ENCODE results near the gene ST3GAL4.
"Not testable (repeated sequence)": the region's sequence is repeated elsewhere in the genome, so short reads cannot be mapped to it uniquely, and the experiment has no call there.

The ST3GAL4 gene

DNA sequence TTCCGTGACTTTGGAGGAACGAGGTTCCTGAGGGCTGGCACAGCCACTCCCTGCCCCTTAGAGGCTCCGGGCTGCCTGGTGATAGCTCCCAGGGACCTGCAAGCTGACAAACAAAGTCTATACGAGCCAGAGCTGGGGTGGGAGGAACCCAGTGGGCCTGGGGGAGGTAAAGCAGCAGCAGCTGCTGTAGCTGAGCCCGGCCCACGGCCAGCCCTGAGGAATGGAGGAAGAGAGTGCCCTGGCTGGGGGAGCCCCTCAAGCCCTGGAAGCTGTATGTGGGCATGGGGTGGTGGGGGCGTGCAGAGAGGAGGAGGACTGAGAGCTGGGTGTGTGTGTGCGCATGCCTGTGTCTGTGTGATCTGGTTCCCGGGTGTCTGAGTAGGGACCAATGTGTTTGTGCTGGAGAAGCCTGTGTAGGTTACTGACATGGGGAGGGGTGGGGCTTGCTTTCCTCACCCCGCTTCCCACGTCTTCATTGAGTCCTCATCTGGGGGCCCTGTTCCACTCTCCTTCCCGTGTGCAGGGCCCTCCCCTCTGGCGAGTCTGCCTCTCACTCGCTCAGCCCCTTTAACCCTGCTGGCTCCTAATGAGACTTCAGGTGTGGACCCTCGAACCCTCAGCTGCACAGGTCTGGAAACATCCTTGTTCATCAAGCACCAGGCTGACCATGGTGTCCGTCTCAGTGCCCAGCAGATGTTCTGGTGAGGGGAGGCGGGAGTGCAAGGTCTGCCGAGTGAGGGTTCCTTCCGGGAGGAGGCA is 10.8 kb downstream of the ST3GAL4 start:
- DNase-seq, result no peak

DNA sequence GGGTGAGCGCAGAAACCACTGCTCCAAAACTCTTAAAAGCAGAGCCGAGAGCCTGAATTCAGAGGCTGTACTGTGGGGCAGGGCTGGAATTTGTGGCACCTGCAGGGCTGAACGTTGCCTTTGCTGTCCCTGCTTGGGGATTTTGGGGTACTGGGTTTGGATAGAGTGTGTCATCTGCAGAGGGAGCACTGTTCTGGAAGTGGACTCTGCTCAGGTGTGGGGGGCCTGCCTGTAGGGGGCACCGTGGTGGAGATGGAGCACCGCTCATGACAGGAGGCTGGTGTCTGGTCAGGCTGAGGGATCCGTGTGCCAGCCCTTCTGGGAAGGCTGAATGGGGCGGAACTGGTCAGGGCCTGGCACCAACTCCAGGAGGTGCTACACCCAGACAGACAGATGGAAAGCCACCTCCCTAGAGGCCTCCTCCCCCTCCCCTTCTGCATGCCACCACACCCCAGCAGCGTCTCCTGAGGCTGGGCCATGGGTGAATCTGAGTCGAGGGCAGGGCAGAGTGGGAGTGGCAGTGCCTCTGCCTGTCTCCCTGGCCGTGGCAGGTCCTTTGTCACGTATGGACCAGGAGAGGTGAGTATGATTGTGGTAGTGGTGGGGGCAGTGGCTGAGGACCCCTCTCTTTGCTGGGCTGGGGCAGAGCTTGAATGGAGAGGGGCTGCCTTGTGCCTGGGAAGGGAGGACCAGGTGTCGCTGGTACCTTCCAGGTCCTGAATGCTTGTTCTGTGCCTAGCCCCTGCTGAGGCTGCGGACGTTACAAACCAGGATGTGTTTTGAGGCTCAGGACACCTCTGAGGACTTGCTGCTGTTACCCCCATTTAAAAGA is 11.6 kb downstream of the ST3GAL4 start:
- DNase-seq, result not testable (repeated sequence)

DNA sequence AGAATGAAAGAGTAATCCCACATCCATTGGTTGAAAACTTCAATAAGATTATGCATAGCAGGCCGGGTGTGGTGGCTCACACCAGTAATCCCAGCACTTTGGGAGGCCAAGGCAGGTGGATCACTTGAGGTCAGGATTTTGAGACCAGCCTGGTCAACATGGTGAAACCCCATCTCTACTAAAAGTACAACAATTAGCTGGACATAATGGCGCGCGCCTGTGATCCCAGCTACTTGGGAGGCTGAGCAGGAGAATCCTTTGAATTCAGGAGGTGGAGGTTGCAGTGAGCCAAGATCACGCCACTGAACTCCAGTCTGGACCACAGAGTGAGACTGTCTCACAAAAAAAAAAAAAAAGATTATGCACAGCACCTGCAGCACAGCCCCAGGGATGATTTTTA is 12.3 kb downstream of the ST3GAL4 start:
- not testable (repeated sequence) for DNase-seq

DNA sequence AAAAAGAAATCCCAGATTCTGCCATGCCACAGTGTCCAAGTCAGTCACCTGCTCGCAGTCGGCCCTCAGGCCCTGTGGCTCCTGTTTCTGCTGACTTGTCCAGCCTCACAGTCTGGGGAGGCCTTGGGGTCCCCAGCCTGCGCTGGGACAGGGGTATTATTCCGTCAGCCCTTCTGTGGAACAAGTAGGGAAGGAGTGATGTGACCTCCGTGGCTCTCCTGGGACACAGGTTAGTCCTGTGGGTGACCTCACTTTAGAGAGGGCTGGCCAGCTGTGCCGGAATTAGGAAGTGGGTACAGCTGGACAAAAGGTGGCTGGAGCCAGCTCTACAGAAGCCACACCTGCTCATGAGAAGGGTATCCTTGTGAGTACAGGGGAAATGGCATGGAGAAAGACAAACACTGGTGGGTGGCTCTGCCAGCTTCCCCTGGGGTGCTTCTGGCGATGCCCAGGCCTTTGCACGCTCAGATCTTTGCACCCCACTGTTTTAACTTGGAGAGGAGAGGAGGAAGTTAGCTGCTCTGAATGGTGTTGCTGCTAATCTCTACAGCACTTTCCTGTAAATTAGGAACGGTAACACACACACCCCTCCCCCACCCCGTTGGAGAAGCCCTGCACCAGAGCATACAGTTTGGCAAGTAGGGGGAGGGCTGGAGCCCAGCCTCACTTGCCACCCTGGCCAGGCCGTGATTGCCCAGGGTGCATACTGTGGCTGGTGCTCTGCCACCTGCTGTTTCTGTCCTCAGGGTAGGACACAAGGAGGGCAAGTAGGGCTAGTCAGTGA is 13.0 kb downstream of the ST3GAL4 start:
- DNase-seq, result not testable (repeated sequence)

DNA sequence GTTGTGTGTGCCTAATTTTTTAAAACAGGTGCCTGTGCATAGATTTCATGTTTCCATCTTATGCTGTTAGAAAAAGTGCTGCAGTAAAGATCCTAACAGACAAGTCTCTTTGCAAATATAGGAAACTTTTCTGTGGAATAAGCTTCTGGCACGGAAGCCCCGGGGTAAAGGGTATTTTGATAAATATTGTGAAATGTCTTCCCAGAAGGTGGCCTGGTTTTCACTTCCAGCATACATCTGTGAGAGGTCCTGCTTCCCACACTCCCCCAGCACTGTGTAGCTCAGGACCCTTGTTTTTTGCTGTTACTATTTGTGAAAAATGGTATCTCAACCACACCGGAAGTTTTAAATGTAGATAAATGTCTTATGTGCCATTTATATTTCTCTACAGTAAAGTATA is 14.5 kb downstream of the ST3GAL4 start:
- DNase-seq, result no peak

DNA sequence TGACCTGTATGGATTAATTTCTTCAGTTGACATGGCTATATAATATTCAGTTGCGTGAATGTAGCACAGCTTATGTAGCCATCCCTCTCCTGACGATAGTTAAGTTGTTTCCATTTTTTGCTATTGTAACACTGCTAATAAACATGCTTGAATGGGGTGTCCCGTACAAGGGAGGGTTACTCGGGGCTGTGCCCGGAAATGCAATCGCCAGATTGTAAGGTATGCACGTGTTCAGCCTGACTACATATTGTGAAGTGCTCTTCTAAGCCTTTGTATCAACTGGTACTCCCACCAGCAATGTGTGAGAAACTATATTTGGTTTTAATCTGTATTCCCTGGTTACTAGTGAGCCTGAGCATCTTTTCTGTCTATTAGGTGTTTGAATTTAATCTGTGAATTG is 16.1 kb downstream of the ST3GAL4 start:
- no peak for DNase-seq

DNA sequence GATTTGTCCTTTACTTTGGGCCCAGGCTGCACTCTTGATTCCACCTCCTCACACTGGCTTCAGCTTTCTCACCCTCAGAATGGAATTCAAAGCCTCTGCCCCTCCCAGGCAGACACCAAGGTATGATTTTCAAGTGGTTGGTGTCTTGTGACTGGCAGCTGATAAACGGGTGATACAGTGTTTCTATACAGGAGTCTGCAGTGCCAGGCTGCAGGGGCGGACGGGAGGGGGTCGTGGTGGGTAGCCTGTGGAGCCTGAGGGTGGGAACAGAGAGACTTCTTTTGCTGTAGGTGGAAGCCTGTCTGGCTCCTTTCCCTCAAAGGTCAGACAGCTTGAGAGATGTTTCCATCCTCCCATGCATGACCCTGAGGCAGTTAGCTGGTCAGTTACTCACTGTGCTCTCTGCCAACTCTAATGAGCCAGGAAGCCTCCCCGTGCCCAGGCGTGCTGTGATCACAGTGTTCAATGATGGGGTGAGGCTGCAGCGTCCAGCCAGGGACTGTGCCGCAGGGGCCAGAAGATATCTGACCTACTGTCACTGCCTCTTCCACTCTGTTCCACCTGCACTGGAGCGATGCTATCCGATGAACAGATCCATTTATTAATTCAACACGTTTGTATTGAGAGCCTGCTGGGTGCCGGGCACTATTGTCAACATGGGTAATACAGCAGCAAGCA is 18.0 kb downstream of the ST3GAL4 start:
- DNase-seq, result not testable (repeated sequence)

DNA sequence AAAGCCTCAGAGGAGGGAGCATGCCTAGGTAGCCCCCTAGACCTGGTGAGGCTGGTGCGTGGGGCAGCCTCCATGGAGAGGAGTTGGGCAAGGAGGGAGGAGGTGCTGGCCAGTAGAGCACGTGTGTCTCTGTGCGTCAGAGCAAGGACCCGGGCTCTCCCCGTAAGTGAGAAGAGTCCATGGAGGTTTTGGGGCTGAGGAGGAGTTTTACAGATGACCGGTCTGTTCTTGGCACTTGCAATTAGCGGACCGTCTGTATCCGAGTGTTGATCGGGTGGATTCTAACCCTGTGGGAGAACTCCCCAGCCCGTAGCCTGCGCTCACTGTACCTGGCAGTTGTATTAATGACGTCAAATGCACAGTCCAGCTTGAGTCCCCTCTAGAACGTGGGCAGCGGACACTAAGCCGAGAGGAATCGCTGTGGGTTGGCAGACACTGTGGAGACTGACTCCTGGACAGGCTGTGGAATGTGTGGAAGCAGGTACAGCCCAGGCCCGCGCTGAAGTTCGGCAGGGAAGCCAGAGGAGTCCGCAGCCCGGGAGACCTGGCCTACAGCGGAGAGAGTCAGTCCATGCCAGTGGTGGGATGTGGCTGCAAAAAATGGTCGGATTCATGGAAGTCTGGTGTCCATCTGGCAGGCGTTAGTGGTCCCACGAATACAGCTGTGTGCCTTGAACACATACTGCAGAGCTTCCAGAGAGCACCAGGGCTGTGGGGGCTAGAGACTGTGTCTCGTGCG is 19.2 kb downstream of the ST3GAL4 start:
- DNase-seq, result not testable (repeated sequence)

DNA sequence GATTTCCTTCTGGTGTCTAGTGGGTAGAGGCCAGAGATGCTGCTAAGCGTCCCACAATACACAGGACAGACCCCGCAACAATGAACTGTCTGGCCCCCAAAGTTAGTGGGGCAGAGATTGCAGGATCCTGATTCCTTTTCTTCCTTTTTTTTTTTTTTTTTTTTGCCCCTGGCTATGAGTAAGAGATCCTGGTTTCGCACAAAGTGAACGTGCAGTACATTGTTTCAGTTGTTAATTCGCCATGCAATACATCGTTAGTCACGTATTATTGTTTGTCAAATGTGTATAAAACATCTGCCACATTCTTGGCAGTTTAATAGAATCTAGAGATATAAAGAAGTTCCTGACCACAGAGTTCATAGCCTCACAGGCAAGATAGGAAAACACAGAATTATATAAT is 20.2 kb downstream of the ST3GAL4 start:
- DNase-seq, result no peak

DNA sequence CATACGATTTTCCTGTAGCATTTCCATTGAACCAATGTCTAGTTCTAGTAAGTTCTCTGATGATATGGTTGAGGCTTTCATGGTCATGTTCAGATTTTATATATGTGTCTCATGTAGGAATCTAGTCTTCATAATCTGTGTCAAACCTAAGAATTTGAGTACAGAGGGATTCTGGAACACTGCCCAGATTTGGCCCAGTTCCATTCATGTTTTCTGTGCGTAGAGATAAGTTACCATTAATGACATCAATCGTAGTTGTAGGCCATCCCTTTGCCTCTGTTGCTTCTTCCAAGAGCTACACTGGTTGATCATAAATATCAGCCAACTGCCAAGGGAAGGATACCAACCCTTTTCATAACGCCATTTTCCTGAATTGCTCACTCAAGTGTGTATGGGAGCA is 23.3 kb downstream of the ST3GAL4 start:
- no peak for DNase-seq

DNA sequence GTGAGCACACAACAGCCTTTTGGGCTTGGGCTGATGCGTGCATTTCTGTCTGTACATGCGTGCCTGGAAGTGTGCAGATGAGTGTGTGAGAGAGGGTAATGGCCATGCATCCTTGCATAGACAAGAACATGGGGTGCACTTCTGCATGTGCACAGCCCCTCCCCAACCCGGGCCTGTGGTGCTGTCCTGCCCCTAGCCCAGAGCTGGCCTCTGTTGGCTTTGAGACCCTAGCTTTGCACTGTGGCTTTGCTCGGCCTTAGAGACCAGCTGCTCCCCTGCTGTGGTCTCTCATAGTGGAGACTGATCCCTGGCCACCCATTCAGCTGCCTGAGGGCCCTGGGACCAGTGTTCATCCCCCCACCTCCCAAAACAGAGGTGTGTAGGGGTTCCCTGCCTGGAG is 25.4 kb downstream of the ST3GAL4 start:
- DNase-seq, result no peak

DNA sequence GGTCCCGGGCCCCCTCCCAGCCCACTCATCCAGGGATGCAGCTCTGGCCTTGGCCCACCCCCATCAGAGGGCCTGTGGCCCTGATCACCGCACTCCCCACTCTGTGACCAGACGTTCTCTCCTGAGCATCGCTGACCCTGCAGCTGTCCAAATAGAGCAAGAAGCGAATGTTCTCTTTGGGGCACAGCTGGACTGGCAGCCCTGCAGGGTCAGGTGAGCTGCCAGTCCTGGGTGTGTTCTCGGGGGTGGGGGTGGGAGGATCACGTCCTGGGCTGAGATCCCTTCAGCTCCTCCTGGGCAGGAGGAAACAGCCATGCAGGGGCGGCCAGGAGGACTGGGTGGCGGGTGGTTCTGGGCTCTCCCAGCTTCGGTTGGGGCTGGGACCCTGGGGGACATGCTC is 26.5 kb downstream of the ST3GAL4 start:
- not testable (repeated sequence) for DNase-seq

DNA sequence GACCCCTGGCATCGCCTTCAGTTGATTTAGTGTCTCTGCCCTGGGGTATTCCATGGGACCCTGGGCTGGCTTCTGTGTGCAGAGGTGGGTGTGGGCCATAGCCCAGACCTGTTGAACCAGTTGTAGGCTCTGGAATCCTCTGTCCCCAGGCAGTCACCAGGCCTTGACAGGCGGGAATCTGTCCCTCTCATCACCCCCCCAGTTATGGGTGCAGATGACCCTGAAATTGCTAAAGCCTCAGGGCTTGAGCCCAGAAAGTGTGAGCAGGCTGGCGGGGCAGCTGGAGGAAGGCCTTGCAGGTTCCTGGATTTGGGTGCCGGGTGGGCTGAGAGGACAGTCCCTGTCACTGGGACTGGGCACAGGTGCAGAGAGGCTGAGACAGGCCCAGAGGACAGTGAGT is 27.2 kb downstream of the ST3GAL4 start:
- DNase-seq, result not testable (repeated sequence)

DNA sequence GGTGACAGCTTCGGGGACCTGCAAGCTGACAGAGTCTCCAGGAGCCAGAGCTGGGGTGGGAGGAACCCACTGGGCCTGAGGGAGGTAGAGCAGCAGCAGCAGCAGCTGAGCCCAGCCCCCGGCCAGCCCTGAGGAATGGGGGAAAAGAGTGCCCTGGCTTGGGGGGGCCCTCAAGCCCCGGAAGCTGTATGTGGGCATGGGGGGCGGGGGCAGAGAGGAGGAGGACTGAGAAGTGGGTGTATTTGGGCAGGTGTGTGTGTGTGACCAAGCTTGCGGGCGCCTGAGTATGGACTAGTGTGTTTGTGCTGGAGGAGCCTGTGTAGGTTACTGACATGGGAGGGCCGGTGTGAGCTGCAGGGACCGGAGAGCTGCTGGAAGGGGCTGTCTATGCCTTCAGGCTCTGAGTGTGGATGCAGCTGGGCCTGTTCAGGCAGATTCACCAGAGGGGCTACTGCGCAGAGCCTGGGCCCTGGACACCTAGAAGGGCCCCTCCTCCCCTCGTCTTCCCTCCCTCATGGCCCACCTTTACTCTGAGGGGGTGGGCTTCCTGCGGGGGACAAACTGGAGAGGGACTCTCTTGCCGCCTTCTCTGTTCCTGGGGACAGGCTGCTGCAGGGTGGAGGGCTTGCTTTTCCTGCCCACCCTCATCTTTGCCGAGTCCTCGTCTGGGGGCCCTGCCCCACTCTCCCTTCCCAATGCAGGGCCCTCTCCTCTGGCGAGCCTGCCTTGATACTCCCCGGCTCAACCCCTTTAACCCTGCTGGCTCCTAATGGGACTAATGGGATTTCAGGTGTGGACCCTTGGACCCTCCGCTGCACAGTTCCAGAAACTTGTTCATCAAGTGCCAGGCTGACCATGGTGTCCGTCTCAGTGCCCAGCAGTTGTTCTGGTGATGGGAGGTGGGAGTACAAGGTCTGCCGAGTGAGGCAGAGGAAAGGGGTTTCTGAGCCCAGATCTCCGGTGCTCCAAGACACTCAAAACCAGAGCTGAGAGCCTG is 28.2 kb downstream of the ST3GAL4 start:
- DNase-seq, result no peak

DNA sequence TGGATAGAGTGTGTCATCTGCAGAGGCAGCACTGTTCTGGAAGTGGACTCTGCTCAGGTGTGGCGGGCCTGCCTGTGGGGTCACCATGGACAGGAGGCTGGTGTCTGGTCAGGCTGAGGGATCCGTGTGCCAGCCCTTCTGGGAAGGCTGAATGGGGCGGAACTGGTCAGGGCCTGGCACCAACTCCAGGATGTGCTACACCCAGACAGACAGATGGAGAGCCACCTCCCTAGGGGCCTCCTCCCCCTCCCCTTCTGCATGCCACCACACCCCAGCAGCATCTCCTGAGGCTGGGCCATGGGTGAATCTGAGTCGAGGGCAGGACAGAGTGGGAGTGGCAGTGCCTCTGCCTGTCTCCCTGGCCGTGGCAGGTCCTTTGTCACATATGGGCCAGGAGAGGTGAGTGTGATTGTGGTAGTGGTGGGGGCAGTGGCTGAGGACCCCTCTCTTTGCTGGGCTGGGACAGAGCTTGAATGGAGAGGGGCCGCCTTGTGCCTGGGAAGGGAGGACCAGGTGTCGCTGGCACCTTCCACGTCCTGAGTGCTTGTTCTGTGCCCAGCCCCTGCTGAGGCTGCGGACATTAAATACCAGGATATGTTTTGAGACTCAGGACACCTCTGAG is 29.1 kb downstream of the ST3GAL4 start:
- DNase-seq, result no peak

DNA sequence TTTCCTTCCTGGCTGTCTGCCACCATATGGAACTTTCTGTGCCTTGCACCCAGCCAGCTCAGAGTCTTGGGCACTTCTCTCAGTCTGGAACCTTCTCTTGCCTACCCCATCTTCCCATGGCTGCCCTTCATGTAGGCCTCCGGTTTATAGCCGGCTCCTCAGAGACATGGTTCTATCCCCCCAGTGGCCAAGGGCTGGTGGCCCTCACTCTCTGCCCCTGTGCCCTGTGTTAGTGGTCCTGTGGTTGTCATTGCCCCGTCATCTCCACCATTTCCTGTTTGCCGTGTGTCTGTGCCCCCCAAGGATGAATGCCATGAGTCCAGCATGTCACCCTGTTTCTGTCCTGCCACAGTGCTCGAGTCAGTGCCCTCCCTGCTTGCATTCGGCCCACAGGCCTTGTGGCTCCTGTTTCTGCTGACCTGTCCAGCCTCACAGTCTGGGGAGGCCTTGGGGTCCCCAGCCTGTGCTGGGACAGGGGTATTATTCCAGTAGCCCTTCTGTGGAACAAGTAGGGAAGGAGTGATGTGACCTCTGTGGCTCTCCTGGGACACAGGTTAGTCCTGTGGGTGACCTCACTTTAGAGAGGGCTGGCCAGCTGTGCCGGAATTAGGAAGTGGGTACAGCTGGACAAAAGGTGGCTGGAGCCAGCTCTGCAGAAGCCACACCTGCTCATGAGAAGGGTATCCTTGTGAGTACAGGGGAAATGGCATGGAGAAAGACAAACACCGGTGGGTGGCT is 30.7 kb downstream of the ST3GAL4 start:
- DNase-seq, result no peak

DNA sequence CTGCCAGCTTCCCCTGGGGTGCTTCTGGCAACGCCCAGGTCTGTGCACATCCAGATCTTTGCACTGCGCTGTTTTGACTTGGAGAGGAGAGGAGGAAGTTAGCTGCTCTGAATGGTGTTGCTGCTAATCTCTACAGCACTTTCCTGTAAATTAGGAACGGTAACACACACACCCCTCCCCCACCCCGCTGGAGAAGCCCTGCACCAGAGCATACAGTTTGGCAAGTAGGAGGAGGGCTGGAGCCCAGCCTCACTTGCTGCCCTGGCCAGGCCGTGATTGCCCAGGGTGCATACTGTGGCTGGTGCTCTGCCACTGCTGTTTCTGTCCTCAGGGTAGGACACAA is 31.2 kb downstream of the ST3GAL4 start:
- DNase-seq, result not testable (repeated sequence)

DNA sequence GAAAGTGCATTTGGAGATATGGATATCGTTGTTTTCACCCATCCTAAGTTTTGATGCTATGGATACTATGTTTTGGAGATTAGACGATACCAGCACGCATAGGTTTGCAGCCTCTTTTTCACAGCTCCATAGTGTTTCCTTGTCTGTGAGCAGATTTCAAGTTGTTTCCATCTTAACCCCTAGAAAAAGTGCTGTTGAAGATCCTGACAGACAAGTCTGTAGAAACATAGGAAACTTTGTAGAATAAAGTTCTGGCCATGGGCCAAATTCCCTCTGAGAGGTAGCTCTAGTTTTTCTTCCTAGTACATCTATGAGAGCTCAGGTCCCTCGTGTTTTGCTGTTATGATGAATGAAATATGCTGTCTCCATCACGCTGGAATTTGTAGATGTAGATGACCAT is 32.4 kb downstream of the ST3GAL4 start:
- DNase-seq, result no peak

DNA sequence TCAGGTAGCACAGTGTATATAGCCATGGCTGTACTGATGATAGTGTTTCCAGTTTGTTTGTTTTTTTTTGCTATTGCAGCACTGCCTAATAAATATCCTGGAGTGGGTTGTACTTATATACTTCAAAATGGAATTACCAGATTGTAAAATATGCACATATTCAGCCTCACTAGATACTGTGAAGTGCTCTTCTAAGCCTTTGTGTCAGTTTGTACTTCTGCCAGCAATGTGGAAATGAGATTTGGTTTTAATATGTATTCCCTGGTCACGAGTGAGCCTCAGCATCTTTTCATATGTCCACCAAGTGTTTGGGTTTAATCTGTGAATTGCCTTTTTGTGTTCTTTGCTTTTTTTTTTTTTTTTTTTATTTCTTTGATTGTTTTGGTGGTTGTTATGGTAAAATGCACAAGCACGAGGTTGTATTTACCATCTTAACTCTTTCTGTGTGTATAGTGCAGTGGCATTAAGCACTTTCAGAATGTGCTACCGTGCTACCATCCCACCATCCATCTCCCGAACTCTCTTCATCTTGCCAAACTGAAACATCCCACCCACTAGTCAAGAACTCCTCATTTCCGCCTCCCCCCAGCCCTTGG is 34.9 kb downstream of the ST3GAL4 start:
- no peak for DNase-seq

Data from CD4-positive, alpha-beta T cell treated with Interleukin-17A for 1 hour (primary cell).